Right hindlimb (tissue), 1 donor: Measurements from ENCODE around the gene CCDC157.

Experiments used
- DNase-seq: peaks from one replicate; pipeline ENCODE4 v3.0.0-alpha.2; 2018

Gene CCDC157

DNA sequence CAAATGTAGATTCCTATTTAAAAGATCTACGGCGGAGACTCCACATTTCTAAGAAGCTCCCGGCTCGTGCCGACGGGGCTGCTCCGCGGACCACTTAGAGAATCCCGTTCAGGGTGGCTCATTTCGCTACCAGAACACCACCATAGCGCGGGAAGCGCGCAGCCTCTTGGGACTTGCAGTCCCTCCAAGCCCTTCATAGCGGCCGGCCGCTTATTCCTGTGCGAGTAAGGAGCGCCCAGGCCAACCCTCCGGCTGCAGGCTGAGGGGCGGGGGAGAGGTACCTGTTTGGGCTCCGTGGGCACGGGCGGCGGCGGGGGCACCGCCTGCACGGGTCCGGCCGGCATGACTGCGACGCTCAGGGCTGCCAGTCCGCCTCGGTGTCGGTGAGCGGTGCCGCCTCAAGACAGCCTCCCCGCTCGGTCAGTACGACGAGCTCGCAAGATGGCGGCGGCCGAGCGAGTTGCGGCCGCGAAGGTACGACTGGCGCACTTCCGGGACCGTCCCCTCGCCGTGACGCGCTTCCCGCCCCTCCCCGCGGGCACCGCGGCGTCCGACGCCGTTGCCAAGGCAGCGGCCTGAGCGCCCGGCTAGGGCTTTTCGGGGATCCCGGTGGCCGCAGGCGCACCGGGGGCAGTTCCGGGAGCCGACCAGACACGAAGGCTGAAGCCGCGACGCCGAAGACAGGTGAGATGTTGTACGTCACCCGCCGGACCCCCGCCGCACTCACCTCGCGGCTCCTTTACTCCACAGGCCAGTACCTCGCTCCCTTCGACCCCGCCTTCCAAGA, at the start of gene CCDC157, which contains the start of gene SF3A1:
CCDC157 (plus strand) TSS at position 559 of the 787 bp plus-strand sequence. CDS start 8,994 bp downstream, outside the sequence.
SF3A1 (minus strand) TSS at position 446 of the 787 bp plus-strand sequence; CDS start at position 344, 102 bp downstream.
- DNase-seq, result peak; percentile 92

- DNase-seq, result no peak
Measured at GRCh38 chr22:30307041-30307574, 49.7 kb upstream of the CCDC157 start.

GRCh38 chr22:30308093-30308492, 48.7 kb upstream of the CCDC157 start:
- DNase-seq, result no peak

- DNase-seq, result no peak
Measured at GRCh38 chr22:30308518-30309230, 48.1 kb upstream of the CCDC157 start.

GRCh38 chr22:30309951-30310741, 46.7 kb upstream of the CCDC157 start:
- no peak for DNase-seq

DNA sequence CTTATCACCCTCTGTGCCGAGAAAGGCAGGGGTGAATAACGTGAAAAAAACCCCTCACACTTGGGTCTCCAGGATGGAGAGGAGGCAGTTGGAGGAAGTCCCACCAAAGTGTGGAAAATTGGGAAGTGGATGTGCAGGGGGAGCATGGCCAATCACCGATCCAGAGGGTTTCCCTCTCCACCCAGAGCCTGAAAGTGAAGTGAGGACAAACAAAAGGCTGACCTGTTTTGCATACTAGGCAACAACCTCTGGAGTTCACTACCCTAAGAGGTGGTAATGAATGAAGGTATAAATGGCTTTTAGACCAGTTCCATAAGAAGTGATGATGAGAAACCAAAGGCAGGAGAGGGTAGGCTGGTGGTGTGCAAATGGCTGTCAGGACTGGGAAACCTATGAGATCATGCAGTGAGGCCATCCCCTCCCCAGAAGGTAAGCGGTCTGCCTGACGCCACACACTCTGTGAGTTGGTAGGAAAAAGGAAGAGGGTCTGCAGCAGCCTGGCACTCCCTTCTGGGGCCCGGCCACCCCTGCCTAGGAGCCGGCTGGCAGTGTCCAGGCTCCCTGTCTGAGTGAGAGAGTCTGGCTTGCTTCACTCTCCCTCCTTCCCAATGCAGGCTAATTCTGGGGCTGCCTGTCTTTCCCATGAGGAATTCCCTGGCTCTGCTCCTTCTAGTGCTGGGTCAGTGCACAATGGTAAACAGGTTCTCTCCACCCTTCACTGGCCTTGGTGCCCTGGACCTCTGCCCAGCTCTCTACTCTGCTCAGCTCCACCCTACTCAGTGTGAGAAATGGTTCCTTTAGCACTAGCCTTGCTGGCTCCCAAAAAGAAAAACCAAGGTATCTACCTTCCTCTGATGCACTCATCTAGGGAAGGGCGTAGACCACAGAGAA, 45.7 kb upstream of the CCDC157 start:
- DNase-seq, result no peak

DNA sequence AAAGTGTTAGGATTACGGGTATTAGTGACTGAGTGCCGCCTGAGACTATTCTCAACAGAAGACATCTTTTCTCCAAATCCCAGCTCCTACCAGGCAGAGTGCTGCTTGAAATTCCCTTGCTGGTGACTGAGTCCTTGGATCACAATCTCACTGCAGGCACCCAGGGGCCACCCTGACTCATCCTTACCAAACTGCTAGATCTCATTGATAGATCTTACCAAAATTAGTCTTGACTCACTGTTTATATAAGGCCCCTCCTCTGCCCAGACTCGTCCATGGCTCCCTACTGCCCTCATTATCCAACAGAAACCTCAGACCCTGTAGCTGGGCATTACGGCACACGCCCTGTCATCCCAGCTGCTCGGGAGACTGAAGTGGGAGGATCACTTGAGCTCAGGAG, 44.8 kb upstream of the CCDC157 start:
- no peak for DNase-seq

GRCh38 chr22:30313527-30314363, 43.1 kb upstream of the CCDC157 start:
- DNase-seq, result no peak

- no peak for DNase-seq
Measured at GRCh38 chr22:30314915-30315314, 41.9 kb upstream of the CCDC157 start.

DNA sequence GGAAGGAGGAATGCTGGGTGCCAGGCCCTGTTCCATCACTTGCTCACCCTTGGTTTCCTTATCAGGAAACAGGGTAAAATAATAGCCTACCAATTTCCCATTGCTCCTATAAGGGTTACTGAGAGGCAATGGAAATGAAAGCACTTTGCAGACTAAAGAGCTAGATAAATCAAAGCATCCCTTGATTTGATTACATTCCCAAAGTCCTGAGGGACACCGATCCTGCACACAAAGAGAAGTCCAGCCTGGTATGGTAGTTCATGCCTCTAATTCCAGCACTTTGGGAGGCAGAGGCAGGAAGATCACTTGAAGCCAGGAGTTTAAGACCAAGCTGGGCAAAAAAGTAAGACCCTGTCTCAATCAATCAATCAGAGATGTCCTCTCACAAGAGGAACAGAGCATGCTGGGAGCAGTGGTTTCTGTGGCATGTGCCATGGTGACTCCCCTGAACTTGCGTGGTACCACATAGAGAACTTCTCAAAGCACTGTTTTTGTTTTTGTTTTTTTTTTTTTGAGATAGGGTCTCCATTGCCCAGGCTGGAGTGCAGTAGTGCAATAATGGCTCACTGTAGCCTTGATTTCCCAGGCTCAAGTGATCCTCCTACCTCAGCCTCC, 40.7 kb upstream of the CCDC157 start:
- DNase-seq, result no peak

- DNase-seq, result no peak
Measured at GRCh38 chr22:30317778-30318177, 39.0 kb upstream of the CCDC157 start.

DNA sequence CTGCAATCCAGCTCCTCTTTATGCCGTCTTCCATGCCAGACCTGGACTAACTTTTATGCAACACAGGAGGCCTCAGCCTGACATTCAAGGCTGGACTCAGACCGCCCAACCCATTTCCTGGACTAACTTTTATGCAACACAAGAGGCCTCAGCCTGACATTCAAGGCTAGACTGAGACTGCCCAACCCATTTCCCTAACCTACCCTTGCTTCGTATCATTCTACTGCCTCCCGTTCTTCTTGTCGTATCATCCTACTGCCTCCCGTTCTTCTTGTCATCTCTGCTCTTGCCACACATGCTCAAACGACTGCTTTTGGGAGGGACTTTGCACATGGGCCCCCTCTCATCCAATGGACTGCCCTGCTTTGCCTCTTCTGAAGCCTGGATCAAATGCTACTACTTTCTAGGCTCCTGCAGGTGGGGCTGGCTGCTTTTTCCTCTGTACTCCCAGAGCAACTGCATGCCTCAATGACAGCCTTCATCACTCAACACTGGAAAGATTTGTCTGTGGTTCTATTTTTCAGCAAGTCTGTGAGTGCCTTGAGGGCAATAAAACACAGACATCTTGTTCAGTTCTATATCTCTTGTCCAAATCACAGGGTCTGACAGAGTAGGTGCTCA, 37.9 kb upstream of the CCDC157 start:
- no peak for DNase-seq

DNA sequence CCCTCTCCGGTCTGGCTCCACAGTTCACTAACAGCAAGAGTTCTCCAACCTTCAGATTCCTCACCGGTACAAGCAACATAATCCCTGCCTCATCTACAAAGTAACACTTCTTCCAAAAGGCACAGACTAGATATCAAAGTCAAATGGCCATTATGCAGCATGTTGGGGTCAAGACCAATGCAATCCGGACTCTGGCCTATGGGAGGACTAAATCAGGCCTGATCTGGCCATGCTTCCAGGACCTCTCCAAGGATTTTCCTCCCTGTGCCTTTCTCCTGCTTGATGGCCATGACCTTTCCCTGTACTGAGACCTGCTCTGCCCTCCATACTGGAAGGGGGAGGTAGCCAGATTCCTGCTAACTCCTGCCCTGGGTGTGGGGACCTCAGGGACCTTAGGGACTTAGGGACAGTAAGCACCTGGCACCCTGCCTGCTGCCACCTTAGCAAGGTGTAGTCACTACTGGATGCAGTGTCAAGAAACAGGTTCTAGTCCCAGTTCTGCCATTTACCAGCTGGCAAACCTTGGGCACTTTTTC, 36.7 kb upstream of the CCDC157 start:
- DNase-seq, result no peak

DNA sequence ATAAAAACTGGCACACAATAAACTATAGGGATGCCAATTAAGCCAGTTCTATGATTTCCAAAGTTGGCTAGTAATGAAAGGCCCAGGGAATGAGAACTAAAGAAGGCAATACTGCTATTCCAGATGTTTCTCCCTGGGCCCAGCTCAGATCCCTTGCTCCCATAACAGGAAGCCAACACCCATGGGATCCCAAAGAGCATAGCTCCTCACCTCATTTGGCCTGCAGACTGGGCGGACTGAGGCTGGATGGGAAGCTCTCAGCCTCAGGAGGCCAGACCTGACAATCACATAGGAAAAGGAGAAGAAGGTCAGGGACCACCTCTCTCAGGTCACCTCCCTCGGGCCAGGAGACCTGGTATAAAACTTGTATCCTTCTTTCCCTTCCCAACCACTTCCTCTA, 35.3 kb upstream of the CCDC157 start:
- DNase-seq, result no peak

GRCh38 chr22:30323246-30323645, 33.6 kb upstream of the CCDC157 start:
- DNase-seq, result no peak

- DNase-seq, result no peak
Measured at GRCh38 chr22:30324014-30324730, 32.6 kb upstream of the CCDC157 start.

DNA sequence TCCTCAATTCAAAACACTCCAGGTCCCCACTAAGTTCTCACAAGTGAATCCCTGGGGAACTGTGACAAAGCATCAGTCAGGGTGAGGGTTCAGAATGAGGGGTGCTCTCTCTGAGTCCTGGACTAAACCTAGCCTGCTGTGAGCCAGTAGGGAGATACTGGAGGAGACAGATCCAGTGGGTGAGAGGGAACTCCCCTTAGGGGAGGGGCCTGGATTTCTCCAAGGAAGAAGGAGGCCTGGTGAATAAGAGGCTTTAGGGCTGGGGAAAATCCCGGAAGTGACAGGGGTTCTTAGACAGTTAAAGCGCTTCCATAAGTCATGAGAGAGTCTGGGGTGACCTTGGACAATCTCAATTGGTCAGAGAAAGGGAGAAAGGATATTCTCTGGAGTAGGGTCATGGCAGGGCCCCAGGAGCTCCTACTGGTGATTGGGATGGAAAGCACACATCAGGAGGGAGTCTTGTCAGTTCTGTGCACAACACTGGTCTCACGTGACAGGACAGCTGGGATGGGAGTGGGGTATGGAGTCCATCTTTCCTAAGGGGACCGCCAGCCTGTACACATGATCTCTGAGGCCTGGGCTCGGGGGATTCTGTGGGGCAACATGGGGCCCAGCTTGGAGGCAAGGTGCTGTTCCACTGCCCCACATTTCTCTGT, 31.6 kb upstream of the CCDC157 start:
- no peak for DNase-seq

DNA sequence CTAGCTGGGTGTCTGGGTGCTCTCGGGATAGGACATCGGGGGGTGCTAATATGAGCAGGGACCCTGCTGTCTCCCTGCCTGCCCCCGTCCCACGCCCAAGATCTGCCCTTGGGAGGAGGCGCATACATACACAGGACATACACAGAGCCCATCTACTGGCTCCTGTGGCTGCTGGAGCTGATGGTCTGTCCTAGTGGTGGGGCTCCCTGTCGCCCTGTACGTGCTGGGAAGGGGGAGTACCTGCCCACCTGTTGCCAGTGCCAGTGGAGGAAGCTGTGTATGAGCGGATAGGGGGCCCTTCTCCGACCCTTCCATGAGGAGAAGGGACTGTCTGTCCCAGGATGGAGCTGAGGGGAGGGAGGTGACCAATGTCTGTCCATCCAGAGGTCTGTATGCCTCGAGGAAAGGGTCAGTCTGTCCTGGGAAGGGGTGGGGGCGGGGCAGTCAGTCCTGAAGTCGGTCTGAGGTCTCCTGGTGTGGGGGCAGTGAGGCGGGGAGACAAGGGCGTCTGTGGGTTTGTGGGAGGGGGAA, 31.0 kb upstream of the CCDC157 start:
- DNase-seq, result no peak
